ENCODE data around the gene ARHGEF28.

ARHGEF28 gene

DNA sequence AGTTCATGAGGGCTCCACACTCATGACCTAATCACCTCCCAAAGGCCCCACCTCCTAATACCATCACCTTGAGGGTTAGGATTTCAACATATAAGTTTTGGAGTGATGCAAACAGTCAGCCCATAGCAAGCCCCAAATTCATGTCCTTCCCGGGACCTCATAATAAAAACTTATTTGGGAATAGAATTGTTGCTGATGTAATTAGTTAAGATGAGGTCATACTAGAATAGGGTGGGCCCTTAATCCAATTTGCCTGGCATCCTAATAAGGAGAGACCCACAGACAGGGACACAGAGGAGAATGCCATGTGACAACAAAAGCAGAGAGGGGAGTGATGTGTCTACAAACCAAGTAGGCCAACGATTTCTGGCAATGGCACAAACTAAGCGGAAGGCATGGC lies 347.1 kb downstream of the ARHGEF28 start:
- no peak for FAIRE-seq

DNA sequence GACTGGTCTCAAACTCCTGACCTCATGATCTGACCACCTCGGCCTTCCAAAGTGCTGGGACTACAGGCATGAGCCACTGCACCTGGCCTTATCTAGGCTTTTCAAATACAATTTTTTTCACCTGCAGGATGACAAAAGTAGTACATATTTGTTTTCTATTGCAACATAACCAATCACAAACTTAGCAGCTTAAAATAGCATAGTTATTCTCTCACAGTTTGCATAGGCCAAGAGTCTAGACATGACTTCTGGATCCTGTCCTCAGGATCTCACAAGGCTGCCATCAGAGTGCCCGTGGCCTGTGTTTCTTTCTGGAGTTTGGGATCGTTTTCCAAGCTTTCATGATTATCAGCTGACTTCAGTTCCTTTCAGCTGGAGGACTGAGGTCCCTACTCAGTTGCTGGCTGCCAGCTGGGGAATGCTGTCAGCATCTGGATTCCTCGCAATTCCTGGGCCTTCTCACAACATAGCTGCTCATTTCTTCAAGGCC lies 348.9 kb downstream of the ARHGEF28 start:
- FAIRE-seq, result no peak

DNA sequence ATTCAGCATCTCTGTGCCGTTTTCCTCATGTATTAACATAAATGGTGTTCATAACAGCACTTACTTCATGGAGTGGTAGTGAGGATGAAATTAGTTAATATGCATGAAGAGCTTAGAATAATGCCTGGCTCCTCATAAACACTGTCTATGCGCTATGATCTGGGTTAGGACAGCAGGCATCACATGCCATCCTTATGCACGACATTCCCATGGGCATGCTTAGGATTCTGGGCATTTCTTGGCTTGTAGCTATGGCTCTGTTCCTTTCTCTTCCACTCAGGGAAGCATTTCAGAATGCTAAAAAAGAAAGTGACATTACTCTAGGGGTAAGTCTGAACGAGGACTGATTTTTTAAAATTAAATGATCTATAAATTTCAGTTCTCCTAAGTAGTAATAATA lies 349.8 kb downstream of the ARHGEF28 start:
- FAIRE-seq, result no peak

DNA sequence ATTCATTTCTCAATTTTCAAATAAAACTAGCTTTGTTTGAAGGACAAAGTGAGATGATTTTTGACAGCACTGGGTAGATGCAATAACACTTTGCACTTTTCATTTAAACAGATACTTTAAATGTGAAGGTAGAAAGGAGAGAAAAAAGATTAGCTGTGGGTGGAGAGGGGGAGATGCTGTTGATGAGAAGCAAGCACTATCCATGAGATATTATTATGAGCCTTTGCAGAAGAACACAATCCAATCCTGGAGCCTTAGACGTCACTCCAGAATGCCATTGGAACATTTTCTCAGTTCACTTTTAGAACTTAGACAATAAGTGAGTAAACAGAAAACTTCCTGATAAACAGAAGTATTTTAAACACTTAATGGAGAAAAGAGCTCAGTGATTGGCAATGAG lies 351.1 kb downstream of the ARHGEF28 start:
- no peak for FAIRE-seq

DNA sequence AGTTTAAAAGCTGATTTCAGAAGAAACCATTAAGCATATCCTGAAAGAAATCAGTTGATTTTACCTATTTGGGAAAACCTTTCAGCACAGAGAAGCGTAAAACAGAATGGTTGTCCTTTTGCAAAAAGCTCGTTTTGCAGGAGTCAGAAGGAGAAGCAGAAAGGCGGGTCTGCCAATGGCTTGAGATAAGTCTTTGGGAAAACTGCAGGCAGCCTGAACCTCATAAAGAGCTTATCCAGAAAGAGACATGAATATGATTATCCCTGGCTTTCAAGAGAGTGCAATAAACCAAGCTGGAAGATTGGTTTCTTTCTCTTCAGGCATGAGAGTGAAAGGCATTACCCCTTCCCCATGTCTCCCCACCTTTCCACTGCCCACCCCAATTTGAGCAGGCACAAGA lies 353.3 kb downstream of the ARHGEF28 start:
- FAIRE-seq, result no peak

DNA sequence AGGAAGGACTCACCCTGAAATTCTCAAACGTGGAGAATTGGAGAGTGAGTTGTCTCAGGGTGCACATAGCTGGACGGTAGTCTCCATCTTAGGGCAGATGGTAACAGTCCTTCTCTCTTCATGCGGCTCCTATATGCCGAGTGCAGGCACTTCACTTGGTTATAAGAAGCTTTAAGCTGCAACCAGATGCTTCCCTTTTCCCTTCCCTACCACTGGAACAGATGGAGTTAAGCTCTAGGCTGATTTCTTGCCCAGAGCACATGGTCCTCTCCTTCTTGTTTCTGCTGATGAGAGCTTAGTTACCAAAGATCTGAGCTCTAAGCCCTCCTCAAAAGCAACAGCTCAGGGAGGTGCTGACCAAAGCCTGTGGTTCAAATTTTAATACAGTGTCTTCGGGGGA lies 355.7 kb downstream of the ARHGEF28 start:
- FAIRE-seq, result no peak

DNA sequence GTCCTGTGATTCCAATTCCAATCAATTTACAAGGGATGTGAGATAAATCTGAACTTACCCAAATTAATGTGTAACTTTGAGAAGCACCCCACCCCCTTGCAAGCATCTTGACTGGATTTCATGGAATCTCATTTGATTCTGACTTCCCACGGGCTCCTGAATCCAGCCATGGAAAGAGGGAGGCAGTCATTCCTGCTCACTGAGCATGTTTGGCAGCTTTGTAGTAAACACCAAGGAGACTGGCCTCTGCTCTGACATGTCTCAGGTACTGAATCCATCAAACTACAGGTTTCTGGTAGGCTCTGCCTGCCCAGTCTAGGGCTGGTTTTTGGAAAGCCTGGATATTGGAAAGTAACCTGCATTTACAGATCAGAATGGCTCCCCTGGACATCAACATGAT lies 357.6 kb downstream of the ARHGEF28 start:
- FAIRE-seq, result no peak

DNA sequence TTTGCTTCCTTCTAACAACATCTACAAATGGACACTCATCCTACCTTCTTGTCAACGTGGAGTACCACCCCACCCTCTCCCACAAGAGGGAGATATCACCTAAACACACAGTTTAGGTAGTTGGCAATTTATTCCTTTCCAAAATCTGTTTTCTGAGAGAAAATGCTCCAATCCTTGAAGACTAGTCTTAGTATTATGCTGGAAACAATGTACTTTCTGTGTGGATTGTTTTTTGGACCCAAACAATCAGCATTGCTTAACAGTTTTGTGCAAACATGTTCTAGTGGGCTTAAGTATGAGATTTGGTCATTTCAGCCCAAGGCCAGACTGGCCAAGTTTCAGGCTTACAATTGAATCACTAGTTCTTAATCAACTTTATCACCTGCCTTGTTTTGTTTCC lies 359.1 kb downstream of the ARHGEF28 start:
- FAIRE-seq, result no peak

DNA sequence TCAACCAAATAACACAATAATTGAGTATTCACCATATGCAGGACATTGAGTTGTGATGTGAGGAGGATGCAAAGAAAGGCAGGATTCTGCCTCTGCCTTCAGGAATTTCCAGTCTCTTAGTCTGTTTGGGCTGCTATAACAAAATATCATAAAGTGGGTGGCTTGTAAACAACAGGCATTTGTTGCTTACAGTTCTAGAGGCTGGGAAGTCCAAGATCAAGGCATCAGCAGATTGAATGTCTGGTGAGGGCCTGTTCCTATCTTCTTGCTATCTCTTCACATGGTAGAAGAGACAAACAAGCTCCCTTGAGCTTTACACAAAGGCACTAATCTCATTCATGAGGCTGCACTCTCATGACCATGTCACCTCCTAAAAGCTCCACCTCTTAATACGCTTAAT lies 360.7 kb downstream of the ARHGEF28 start:
- no peak for FAIRE-seq

DNA sequence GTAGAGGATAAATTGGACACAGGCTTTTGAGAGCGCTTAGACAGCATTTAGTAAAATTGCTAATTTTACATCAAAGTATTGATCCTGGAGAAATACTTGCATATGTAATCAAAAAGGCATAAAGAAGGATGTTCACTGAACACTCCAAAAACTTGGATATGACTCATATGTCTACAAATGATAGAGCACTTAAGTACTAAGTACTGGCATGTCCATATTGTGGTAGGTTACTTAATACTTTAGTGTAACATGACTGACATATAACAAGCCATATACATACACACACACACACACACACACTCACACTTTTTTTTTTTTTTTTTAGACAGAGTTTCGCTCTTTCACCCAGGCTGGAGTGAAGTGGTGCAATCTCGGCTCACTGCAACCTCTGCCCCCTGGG lies 361.9 kb downstream of the ARHGEF28 start:
- FAIRE-seq, result no peak

DNA sequence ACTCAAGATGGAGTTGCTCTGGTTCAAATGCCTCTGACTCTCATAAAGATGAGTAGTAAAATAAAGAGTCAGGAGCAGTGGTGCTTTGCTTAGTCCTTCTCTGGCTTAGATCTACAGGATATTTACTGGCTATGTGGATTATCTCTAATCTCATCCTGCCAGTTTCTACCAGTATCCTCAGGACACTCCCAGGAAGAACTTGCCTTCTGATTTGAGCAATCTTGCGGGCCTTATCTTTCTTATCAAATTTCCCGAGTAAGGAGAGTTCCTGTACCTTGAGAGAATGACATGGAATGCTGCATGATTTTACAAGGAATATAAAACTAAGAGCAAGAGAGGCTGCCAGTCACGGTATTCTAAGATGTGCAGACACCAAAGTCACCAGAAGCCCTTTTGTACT lies 364.0 kb downstream of the ARHGEF28 start:
- no peak for FAIRE-seq

Data from islet of Langerhans (tissue), 1 donor.